DMS153 treated with DMSO at 0.1 percent for 48 hours (cell line): ENCODE results near the gene ITPR2.
"Not testable (repeated sequence)": the region's sequence is repeated elsewhere in the genome, so short reads cannot be mapped to it uniquely, and the experiment has no call there.

Experiments used
- DNase-seq: peaks from one replicate; lab custom pipeline; 2025; ENCODE audit not compliant: unreplicated experiment; lab: John Stamatoyannopoulos, UW

The ITPR2 gene

DNA sequence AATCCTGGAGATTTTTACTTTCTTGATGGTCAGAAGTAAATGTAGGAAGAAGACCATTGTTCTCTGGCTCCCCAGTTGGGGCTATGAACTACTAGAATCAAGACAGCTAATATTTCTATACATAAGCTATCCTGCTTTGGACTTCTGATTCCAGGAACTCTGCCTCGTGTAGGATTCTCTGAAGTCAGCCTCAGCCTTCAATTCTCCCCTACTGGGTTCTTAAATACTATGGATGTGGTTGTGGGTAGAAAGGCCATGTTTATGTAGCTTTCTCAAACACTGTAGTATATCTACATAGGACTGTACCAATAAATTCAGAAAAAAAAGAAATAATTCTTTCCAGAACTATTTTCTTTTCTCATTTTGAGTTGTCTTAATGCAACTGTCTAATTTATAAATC is 302.5 kb downstream of the ITPR2 start:
- no peak for DNase-seq

DNA sequence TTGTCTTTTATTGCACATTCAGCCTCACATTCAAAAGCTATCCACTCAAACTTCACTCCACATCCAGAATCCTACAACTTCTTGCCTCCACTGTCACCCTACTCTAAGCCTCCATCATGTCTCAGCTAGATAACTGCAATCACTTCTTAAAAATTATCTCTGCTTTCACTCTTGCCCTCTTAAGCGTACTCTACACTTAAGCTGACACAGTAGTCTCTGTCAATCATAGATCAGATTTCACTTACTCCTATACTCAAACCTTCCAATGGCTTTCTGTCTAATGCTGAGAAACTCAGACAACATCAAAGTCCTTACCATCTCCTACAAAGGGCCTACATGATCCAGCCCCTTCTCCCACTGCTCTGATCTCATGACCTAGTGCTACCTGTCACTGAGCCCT is 304.1 kb downstream of the ITPR2 start:
- DNase-seq: no peak

DNA sequence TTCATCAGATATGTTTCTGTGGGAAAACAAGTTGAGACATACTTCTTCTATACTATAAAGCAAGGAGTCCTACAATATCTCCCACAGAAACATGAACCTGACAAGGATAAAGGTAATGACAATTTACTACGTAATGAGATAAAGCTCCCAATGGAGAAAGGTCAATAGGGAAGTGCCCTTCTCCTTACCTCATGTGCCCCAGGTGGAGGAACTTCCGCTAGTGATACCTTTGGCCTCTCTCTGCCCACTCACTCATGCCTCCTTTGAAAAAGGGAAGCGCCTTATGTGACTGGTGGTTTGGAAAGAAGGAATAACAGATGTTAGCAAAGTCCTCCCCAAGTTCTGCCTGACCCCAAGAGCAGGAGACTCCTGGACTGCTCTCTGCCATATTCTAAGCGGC is 305.3 kb downstream of the ITPR2 start:
- DNase-seq: no peak

DNA sequence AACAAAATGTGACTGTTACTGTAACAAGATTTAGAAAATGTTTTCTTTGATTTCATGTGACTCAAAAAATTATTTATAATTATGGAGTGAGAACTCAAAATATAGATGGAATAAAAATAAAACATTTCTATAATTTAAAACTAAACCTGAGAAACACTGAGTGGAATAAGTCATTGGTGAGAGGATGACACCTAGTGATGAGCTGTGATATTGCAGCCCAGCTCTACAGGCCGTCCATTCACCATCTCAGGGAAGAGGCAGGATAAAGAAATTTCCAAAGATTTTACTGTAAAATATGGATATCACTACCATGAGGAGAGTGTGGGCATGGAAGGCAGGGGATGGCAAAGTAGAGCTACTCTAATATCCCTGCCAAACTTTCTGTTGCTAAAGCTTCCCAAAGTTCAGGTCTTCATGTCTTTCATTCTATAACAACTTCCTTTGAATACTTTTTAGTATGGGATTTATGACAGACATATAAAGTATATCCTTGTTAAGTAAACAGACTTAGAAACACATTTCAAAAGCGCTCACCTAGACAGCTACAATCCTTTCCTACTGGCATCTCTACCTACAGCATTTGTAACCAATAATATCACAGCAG is 308.0 kb downstream of the ITPR2 start:
- DNase-seq: no peak

DNA sequence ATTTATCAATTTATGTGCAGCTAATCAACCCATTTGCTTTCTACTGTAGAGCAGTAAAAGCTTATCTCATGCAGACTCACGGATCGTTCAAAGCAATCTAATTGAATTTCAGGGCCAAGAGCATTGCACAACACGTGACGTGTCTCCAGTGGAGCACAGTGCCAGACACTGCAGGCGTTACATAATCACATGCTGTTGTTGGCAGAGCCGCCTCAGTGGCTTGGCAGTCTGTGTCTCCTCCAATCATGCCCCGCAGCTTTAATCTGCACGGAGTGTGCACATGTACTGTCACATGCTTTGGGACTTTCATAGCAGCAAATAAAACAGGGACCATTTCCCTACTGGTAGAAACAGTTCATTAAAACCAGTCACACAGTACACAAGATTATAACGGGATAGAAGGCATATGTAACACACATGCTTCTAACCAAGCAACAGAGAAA is 309.3 kb downstream of the ITPR2 start:
- DNase-seq: no peak

DNA sequence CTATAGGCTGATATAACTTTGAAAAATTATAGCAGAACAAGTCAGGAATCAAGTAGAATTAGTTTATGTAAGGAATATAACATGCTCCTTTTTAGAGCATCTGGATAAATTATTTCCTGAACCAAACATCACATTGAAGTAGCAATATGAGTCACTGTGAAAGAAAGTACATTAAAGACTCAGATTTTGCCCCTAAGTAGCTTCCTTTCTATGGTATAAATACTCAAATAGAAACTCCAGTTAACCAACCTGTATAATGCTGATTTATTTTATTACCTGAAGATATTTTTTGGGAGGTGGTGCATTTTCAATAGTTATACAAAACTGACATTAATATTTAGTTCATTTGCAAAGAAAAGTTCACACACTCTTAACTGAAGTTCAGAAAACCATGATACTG is 312.1 kb downstream of the ITPR2 start:
- DNase-seq: no peak

DNA sequence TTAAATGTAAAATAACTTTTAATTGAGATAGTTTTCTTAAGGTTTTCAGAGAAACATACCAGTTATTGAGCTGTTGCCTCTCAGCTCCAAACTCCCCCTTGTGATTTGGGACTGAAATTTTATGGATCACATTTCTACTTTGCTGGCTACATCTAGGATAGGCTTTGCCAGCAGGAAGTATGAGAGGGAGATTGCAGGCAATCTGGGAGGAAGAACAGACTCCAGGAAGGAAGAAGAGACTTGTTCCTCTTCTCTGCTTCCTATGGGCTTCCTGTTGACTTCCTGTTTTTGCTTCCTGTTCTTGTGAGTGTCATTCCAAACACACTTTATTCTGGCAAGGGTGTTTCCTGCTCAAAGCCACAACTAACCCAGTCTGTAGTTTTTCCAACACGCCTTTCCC is 312.9 kb downstream of the ITPR2 start:
- no peak for DNase-seq

DNA sequence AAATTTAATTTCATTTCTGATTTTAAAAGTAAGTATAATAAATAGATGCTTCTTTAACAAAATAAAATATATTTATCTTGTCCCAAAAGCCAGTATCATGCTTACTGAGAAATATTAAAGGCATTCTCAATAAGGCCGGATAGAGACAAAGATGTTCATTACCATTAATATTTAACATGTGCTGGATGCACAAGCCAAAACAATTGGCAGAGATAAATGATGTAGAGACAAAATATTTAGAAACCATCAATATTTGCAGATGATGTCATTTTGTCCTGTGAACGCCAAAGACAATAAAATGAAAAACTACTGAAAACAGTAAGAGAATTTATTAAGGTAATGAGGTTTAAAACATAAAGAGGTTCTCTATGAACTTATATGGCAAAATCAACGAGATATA is 313.5 kb downstream of the ITPR2 start:
- no peak for DNase-seq

DNA sequence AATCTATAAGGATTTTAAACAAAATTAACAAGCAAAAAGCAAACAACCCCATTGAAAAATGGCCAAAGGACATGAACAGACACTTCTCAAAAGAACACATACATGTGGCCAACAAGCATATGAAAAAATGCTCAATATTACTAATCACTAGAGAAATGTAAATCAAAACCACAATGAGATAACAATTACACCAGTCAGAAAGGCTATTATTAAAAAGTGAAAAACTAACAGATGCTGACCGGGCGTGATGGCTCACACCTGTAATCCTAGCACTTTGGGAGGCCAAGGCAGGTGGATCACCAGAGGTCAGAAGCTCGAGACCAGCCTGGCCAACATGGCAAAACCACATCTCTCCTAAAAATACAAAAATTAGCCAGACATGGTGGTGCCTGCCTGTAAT is 315.7 kb downstream of the ITPR2 start:
- not testable (repeated sequence) for DNase-seq

DNA sequence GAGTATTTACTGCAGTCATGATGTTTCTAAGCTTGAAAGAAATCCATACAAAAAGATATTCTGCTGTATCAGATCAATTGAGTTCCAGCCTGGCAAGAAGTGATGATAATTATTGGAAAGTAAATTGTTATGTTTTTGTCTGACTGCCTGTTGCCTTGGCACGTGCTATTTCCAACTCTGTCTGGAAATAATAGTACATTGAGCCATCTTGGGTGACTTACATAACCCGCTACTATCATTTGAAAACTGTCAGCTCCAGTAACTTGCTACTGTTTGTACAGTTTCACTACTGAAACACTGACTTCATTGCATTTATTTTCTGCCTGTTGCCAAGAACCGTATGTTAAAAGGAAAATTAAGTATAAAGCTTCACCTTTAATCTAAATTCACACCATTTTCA is 318.6 kb downstream of the ITPR2 start:
- DNase-seq: no peak

DNA sequence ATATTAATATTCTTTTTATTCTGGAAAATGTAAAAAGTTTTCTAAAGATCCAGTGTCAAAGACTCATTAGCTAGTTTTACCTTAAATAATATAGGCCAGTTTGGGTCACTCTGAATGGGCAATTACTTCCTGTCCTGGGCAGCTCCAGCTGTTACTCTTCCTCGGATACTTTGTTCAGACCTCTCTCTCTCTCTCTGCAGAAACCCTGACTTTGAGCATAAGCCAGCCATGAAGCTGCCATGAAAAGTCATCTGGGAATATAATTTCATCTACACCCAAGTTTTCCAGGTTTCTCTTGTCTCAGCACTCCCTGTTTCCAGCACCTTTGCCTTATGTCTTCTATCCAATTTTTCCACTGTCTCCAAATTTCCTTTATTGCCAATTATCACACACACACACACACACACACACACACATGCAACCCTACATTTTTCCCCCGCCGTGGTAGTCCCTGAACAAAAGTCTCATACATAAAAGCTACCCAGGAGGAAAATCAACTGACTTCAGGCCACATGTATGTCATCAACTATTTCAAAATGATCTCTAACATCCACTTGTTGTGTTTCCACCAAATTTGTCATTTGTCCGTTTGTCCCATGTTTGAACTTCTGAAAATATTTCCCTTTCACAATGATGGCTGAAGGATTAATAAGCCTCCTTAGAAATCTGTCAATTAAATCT is 319.5 kb downstream of the ITPR2 start:
- no peak for DNase-seq

DNA sequence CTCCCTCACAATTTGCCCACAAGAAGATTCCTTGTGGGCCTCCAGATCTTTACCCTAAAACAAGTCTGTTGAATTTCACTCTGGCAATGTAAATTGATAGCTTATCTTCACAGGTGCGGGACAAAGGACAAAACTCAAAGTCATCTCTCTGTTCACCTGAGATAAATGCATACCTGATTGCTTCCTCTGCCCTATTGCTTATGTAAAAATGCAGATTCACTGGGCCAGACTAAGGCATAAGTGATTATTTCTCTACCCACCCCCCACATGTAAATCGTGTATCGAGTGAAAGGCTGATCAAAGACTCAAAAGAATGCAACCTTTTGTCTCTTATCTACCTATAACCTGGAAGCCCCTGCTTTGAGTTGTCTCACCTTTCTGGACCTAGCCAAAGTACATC is 320.8 kb downstream of the ITPR2 start:
- DNase-seq: no peak

DNA sequence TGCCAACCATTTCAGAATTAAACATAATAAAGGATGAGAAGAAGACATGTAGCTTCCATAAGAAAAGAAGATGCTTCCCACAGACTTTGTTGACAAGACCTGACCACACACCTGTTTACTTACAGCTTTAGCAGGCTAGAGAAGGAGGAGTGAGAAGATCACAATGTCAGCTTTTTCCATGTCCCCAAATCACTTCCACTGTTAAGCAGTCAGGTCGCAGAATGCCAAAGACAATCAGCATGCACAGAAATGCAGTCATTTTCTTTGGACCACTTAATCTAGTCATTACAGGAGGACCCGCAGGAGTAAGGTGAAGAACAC is 322.7 kb downstream of the ITPR2 start:
- DNase-seq: no peak

DNA sequence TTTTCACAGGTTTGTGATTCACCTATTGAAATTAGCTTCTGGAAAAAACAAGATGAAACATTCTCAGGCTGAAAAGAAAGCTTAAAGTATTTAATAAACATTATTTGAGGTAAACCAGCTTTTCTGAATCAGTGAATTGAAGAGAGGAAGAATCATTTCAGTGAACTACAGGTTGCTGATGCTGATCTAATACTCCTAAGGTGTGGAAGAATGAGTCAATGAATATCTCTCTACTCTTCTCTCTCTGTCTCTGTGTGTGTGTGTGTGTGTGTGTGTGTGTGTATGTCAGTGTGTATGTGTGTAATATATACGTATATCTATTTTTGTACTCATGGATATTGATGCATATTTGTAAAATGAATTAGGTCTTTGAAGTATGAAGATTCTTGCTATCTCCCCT is 325.4 kb downstream of the ITPR2 start:
- DNase-seq: no peak

DNA sequence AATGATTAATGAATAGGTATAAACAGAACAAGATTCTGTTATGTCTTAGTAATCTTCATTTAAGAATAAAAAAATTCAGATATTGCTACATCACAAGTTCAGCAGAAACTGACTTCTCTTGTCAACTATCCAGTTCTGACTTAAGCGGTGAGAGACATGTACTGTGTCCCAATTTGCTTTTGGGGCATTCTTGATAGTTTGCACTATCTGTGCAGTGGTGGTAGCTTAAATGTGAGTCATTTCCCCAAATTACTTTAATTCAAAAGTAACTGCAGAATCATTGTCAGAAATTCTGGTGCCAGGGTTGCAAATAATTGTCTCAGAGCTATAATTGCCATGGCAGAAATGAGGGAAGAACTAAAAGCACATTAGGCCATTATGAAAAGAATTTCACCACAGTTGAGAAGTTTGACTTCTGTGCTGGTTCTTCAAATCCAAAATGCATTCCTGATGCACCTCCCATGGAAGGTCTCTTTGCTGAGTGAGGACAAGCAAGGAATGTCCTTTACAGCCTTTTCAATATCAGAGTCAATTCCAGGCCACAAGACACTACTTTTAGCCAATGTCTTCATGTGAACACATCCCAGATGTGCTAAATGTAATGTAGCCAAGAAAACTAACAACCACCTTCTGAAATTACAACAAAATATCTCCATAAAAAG is 332.9 kb downstream of the ITPR2 start:
- no peak for DNase-seq

DNA sequence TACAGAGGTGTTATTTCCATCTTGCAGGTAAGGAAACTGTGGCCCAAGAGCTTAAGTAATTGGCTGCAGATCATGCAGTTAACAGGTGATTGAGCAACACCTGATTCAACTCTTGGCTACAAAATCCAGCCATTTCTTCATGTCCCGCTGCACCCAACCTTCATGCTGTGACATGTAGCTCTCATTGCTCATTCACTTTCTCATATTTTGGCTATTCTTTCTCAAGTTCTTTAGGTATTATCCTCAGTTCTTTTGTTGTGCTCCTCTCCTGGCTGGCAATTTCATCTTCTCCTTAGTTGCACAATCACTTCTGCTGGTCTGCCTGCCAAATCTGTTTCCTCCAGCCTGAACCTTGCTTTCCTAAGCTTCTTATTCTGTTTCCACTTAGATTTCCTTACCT is 336.8 kb downstream of the ITPR2 start:
- no peak for DNase-seq

DNA sequence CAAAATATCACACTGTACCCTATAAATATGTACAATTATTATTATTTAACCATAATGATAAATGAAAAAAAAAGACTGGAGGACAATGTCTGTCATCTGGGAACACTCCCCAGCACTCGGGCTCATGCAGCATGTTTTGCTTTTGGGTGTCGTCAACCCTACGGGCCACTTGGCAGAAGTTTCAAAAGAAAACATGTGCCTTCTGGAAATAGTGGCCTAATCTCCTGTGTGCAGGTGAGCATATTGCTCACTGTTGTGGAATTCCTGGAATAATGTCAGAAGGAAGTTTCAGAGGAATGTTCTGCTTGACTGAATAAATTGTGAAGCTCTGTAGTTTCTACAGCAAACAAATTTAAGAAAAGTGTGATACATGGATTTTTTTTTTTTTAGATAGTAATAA is 339.3 kb downstream of the ITPR2 start:
- no peak for DNase-seq

DNA sequence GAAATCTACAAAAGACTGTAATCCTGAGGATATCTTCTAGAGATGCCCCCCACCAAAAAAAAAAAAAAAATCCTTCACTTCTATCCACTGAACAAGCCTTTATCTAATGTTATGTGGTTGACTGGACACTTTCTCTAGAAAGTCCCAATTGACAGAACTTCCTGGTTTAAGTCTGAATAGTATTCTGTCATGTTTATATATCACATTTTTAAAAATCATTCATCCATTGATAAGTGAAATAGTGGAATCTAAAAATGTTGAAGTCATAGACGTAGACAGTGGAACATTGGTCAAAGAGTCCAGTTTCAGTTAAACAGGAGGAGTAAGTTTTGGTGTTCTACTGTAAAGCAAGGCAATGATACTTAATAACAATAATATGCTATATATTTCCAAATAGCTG is 340.6 kb downstream of the ITPR2 start:
- DNase-seq: no peak

DNA sequence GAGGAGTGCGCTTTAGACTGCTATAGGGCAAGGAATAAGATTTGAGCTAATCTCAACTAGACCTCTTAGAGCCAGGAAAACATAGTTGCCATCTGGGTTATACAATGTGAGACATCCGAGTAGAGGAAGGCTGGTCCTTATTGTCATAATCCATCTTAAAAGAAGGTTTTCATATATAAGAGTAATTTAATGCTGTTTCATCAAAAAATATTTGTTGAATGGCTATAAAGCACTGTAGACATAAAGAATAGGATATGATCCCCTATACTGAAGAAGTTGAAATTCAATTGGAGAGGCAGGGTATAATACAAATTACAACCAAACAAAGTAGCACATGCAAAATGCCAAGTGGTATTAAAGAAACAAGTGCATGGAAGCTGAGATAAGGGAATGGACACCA is 343.1 kb downstream of the ITPR2 start:
- DNase-seq: no peak

DNA sequence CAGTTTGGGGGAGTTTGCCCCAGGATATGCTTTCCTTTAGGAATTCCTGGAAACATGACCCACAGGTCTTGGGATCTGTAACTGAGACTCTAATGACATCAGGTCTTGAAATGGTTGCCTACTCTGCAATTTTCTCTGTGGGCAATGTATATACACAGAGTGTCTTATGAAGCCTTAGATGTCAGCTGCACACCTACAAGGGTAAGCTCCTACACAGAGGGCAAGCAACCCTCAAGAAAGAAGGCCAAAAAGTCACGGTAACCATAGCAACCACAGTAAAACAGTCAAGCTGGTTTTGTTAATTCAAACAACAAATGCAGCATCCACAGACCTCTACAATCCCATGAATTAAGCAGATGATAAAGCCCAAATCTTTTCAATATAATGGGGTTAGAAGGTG is 344.6 kb downstream of the ITPR2 start:
- no peak for DNase-seq

DNA sequence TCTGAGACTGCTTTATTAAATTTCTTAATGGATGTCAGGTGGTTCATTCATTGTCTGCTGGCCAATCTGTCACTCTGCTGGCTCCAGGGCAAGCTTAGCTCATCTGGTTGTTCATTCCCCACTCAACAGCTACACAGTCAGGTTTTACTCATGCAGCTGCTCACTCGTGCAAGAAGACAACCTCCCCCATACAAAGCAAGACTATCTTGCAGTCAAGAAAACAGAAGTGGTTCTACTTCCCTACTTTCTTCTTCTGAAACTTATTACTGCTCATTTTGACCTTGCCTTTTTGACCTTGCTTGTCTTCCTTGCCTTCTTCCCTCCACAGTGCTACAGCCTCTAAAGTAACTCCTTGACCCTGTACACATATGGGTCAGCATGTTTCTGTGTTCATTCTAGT is 359.7 kb downstream of the ITPR2 start:
- no peak for DNase-seq

DNA sequence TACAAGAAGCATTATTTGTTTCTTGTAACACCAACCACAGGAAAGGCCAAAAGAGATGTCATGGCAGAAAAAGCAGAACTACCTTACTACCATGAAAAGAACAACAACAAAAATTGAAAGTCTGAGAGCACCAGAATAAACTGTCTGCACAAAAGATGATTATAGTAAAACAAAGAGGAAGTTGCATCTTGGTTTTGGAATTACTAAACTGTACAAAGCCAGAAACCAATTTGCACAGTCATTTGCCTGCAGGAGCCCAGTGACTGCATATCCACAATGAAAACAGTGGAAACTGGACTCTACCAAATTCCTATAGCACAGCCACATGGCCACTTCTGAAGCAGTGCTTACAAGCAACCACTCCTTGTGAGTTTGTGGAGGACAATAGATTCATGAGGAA is 361.4 kb downstream of the ITPR2 start:
- no peak for DNase-seq
